GM19468 (cell line): ENCODE measurements around the gene BLID.

Experiments used
- ATAC-seq: cut with Tn5 transposase; IDR thresholded peaks from one replicate; pipeline ENCODE4 v1.9.1; 2021; ENCODE audit warnings: mild to moderate bottlenecking, moderate library complexity, moderate number of reproducible peaks; ENCODE audit not compliant: unreplicated experiment; ENCODE audit errors: extremely low read depth

Gene BLID

DNA sequence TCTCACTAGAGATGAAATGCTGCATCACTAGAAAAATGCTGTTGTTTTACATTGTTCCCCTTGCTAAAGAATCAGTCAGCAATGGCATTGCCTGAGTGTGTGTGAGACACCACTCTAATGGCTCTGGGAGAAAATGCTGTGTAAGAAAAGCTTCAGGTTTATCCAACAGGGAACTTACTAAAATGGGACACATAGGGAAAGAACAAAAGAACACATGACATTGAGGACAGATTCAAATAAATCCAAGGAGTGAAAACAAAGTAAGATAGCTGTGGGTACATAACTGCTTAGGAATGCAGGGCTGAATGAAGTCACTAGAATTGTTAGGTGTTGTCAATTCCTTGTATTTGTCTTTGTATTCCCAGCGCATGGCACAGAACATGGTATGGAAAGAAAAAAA lies 24.2 kb downstream of the BLID start:
- no peak for ATAC-seq

DNA sequence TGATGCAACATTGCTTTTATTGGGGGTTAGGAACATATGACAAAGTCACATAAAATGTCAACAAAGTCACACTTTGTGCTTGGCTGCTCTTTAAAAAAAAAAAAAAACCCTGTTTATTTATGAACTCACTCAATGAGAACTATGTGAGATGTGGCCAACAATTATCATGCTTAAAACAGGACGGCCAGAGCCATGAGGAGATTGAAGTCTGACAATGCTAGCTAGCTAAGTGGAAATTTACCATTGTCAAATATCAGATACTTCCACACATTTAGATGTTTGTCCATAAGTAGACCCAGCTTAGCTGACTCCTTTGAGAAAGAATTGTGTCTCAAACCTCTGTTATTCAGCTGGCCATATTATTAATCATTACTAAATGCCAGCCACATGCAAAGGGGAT lies 26.9 kb downstream of the BLID start:
- no peak for ATAC-seq

DNA sequence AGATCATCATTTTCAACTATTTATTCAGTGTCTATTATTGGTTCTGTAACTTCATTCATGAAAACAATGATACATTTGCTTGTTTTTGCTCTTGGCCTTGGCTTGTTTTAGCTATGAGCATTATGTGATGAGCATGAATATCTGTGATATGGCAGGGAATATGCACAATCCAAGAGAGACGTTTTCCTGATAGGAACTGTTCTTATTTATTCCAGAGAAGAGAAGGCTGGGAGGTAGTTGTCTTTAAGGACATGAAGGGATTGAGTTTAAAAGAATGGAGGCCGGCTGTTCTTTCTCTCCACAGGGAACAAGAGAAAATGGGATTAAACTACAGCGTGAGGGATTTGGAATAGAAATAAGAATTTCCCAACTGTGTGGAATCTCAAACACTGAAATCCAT lies 30.3 kb downstream of the BLID start:
- ATAC-seq = no peak

DNA sequence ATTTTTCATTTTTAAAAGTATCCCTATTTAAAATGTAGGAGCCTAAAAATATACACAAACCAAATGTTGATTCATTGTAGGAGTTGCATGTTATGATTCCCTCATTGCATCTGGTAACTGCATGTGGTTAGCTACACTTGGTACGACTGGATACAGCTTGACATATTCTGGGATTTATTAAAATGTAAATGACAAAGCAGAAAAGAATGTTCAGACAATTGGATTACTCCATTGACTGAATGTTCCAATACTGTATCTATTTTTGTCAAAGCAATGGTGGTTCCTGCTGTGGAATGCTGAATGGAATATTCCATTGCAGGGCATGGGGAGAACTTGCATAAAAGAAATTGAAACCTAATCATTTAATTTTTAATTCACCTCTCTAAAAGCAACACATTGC lies 30.8 kb downstream of the BLID start:
- no peak for ATAC-seq

DNA sequence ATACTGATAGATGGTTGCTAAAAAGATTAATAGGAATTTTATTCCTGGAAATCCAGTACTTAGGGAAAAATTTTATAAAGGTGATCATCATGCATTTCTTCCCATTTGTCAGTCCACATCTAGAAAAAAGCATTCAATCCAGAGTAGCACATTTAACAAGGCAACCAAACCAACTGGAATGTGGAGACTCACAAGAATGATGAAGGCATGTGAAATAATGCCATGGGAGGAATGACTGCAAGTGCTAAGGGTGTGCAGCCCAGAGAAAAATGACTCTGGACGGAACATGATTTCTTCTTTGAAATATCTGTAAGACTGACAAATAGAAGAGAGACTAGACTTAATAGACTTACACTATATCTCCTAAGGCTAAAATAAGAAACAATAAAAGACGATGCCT lies 33.8 kb downstream of the BLID start:
- no peak for ATAC-seq

DNA sequence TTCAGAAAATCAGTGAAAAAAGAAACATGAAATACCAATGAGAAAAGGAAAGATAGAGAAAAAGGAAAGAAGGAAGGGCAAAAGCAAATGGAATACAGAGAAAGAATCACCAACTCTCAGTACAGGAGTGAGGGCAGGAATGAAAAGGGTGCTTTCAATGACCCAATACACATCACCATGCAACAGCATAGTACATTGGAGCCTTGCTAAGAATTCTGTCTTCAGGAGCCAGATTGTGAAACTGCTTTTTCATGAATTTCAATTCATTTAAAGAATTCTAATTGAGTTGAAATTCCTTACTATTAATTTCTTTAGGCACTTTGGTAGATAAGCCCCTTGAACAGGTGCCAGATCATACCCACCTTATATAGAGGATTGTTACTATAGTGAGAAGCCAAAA lies 34.9 kb downstream of the BLID start:
- ATAC-seq = no peak

DNA sequence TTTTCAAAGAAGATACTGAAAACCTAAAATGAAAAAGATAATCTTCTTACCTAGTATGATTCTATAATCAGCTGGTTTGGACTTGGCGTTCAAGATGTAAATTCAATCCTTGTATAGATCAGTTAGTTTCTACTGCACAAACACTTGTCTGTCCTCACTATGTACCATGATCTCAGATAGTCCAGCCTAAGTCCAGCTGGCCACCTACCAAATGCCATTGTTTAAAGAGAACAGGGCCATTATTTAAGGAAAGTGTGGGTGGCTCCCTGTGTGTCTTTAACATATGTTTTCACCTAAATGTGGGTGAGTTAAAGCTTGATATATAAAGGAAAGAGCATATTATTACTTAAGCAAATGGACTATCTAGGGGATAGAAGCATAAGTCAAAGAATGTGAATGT lies 38.6 kb downstream of the BLID start:
- no peak for ATAC-seq

DNA sequence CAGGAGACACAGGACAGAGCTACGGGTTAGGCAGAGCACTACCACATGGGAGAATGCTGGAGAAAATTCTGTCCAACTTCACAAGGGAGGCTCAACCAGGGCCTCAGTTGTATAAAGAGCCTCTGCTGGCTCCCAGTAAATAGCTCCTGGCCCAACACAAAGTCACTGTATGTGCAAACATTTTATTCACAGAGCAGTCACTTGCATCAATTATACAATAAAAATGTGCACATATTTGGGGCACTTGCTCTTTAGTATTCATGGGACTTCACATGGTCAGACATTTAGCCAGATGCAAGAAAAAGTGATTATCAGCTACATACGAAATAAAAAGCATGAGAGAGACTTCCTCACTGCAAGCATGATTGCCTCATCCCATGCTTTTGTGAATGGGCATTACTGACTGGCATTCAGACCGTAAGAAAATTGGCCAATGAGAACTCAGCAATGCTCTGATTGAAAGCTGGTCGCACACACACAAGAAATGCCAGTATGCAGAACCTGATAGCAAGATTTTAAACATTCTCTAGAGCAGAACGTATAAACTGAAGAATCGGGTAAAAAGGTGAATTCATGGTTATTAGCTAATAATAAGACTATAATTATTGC lies 39.4 kb downstream of the BLID start:
- ATAC-seq = no peak

DNA sequence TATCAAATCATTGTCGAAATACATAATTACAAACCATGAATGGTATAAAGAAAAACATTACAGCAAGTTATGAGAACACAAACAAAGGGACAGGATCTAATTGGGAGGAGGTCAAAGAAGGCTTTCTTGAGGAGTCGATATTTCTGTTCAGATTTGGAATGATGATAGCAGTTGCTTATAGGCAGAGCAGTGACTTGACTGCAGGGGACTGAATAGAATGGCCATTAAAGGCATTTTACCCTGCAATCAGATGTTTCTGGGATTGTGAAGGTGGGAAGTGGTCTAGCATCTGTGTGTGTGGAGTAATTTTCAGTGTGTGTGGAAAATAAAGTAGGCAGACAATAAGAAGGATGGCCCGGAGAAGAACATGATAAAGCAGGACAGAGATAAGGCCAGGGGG lies 41.0 kb downstream of the BLID start:
- ATAC-seq = no peak

DNA sequence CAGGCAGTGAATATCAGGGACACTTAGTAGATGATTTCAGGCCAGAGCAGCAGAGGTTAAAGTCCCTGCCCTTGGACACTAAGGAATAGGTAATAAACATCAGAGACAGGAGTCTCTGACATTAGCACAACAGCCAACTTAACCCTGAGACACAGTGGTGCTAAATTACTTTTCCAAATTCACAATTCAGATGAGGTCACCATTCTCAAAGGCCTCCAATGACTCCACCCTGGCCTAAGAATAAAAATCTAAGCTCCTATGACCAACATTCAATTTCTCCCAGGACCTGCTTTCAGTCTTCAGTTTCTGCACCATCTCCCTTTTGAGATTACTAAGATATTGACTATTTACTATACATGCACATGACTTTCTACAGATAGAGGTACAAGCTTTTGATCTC lies 42.0 kb downstream of the BLID start:
- no peak for ATAC-seq

DNA sequence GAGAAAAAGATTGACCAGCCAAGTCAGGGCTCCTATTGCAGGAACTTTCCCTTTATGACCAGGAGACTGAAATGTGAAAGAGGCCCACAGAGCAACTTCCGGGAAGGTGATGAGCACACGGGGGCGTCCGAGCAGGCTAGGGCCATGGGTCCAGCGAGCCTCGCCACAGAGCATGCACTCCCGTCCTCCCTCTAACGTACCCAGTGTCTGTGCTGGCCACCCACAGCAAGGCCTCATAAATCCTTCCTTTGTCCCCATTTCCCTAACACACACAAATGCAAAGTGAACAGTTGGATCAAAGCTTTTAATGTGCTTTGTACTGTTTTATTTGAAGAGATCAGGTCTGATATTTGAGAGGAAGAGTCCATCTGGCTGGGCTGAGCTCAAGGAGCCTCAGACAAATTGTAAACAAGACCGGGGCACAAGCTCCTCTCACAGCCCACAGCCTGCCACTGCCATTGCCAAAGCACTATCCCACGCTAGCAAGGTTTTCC lies 44.3 kb downstream of the BLID start:
- no peak for ATAC-seq

DNA sequence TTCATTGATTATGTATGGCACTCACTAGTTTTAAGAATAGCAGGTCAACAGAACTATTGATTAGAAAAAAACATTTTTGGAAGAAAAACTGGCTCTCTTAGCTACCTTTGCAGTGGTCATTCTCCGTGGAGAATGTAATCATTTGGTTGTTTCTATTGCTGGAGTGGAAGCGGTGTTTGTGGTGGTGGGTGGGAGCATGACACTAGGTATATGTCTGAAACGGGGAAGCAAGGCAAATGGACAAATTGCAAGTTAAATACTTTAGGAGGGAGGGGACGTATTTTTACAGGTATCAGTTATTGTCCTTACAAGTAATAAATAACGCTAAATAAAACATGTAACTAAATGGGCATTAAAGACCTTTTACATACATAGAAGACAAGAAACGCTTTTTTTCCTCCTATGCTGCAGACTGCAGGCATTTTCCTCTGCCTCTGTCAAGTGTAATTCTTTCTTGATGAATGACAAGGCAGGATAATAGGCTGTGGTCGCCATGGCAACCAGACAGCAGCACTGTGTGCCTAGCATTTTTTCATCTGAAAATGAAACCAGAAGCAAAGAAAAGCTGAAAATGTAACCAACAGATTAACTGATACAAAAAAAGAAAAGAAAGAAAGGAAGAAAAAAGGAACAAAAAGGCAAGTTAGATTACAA lies 46.2 kb downstream of the BLID start:
- no peak for ATAC-seq

DNA sequence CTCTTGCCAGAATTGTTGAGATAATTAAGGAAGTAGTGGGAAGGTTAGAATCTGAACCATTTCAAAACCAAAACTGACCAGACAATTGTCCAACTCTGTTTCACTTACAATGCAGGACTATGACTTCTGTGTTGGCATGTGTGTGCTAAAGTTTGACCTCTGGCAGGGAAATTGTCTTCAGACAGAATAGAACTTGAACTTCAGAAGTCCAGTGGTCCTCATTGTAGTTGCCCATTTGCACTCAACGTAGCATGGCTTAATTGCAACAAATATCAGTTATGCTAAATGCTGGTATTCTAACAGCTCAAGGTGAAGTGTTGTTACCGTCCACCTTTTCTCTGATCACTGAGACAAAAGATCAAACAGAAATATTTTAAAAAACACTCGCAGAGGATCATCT lies 47.2 kb downstream of the BLID start:
- ATAC-seq = no peak

DNA sequence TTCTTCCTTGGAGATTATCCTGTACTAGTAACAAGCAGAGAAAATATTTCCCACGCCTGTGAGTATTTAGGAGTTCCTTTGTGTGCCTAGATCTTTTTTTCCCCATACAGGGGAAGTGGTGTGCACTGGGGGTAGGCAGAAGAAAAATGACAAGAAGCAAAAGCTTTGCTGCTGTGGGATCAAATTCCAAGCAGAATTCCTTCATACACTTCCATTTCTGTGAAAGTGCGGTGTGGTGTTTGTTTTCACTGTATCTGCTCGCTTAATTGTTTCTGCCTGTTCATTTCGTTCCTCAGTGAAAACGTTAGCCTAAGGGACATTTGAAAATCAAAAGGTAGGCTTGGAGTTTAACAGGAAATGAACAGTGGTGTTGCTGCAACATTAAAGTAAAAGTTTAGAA lies 47.9 kb downstream of the BLID start:
- ATAC-seq = no peak
